GM10847 (cell line): ENCODE measurements around the gene FGFR3.

Experiments
- POLR2A ChIP-seq: IDR thresholded peaks from 2 replicates; pipeline ENCODE4 v1.6.1; 2011; ENCODE audit not compliant: insufficient read length; ENCODE audit errors: extremely low read depth

FGFR3 gene

DNA sequence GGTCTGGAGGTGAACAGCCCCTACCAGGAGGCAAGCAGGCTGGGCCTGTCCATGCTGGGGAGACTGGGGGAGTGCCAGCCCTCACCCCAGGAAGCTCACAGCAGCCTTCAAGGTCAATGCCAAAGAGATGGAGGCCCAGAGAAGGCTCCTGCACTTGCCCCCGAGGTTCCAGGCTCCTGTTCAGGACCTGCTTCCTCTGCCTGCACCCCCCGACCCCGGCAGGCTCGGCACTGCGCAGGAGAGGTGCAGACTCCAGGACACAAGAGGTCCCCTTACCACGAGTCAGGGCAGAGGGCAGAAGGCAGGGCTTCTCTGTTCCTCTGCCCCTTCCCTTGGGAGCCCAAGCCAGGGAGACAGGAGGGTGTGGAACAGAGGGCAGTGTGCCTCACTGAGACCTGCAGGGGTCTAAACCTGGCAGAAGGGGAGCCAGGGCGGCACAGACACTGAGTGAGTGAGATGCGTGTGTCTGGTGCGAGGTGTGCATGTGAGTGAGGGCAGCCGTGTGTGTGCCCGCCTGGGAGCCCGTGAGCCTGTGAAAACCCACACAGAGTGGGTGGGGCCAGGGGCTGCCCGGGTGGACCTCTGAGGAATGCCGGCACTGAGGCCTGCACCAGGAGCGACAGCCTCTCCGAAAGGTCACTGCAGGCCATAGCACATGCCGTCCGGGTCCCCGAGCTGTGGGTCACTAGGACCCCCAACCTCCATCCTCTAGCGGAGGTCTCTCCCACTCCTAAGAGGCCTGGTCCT, 30.7 kb upstream of the FGFR3 start:
- no peak for TF ChIP-seq POLR2A

DNA sequence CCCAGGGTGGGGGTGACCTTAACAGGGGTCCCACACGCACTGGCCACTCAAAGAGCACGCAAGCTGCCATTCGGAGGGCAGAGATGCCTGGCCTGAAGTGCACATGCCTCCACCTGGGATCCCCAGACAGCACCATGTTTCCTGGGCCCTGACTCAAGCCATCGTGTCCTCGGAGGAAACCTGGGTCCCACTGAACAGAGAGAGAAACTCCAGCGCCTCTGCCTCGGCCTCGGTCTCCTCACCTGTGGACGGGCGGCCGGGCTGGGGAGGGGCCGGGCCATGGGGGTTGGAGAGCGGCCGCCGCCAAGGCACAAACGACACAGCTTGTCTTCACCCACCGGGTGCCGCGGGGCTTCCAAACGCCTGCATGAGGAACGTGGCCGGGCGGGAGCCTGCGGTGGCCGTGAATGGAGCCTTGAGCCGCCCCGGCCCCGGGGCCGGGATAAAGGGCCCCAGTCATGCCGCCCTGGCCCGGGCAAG, 30.0 kb upstream of the FGFR3 start:
- no peak for TF ChIP-seq POLR2A

DNA sequence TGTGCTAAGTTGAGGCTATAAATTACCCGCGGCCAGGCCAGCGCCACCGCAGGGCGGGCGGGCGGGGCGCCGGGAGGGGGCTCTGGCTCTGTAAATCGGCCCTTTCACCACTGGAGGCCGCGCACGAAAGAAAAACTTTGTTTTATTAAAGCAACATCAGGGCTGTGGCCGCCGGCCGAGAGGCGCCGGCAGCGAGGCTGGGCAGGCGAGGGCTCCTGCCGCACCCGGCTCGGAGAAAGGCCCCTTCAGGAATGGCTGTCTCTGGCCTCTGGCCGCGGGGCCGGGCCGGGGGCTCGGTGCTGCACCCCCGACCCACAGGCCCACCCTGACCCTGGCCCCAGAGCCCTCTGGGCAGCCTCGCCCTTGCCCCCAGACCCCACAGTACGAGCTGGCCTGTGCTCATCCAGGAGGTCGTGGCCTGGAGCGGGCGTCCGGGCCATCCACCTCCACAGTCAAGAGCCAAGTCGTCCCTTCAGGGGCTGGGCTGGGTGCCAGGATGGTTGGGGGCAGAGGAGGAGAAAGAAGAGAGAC, 29.5 kb upstream of the FGFR3 start:
- no peak for TF ChIP-seq POLR2A

DNA sequence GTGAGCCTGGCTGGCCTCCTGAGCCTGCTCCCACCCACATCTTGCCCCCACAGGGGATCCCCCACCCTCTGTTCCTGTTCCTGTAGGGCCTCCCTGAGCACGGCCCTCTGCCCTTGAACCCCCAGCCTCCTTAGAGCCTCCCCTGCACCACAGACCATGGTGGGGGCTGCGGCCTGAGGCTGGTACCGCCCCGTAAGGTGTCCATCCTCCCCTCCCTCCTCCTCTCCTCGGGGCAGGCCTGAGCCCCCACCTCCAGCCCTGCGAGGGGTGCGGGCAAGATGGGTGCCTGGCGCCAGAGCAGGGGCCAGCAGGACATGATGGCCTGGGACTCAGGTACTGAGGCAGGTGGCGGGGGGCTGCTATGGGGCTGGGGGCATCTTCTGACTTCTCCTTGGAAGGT, 28.4 kb upstream of the FGFR3 start:
- TF ChIP-seq POLR2A: no peak

DNA sequence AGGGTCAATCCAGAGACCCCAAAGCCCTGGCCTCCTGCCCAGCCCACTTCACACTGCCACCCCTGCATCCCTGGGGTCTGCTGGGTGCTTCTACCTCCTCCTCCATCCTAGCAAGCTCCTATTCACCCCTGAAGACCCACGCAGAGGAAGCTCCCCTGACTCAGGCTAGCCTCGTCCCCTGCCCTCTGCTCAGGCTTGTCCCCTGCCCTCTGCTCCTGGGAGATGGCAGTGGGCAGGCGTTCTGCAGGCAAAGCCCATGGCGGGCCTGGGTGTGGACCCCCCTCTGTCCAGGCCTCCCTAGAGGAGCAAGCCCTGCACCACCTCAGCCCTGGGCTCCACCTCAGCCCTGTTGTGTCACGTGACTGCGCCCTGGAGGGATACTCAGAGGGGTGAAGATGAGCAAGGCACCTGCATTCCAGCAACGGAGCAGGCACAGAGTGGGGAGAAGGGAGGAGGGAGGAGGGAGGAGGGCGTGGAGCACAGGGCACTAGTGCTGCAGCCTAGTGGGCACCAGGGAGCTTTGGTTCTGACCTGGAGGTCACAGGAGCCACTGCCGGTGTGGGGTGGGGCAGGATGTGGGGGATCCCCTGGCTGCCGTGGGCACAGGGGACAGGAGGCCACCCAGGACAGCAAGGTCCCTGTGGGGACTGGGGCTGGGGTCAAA, 27.6 kb upstream of the FGFR3 start:
- no peak for TF ChIP-seq POLR2A

DNA sequence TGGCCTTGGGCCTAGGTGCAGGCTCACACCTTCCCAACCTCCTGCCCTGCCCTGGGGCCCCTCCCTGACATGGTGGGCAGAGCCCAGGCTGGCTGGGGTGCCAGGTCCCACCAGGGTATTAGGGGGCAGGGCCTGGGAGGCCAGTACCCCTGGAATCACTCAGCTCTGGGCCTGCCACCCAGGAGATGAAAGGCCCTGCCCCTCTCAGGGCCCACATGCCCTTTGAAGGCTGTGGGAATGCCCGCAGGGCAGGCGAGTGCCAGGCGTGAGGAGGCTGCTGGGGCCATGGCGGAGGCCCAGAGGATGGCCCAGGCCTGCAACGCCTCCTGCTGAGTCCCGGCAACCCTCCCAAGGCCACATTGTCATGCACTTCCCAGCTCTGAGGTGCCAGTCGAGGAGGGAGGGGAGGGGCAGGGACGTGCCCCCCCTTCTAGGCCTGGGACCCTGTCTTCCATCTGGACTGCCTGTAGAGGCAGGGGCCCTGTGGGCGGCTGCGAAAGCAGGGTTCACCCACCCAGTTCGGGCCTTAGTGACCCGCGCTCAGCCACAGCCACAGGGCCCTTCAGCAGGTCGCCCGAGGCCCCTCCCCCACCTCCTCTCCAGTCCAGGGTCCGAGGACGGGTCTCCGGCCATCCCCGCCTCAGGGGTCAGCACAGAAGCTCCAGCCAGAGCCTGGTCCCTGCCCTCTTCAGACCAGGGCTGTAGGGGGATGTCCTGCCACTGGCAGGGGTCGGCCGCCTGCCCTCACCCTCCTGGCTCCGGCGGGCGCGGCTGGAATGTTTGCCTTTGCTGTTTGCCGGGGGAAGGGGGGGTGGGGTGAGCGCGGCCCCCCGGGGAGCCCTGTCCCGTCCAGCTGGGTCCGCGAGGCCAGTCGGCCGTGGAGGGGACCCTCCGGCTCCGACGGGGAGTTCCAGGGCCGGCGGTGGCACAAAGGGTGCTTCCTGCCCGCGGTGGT, 26.7 kb upstream of the FGFR3 start:
- TF ChIP-seq POLR2A: no peak

DNA sequence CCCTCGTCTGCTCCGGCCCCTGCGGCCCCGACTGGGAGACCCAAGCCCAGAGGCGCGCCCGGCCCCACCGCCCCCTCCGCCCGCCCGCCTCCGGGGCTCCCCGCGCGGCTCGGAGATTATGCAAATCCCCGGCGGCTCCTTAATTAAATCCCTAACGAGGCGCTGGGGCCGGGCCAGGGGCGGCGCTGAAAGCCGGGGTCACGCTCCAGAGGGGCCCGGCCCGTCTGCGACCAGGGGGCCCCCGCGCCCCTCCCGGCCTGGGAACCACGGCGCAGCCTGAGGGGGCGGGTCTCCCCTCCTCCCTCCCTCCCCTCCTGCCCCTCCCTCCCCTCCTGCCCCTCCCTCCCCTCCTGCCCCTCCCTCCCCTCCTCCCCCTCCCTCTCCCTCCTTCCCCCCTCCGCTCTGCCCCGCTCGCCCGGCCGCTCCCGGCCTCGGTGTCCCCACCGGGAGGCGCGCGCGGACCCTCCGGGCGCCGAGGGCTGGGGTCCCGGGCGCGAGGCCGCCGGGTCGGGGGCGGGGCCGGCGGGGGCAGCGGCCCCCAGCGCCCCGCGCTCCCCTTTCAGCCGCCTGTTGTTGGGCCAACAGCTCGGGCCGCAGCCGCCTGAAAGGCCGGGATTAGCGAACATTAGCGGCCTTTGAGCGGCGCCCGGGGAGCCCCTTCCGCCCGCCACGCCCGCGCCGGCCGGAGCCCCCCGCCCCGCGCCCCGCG, 25.9 kb upstream of the FGFR3 start:
- no peak for TF ChIP-seq POLR2A

DNA sequence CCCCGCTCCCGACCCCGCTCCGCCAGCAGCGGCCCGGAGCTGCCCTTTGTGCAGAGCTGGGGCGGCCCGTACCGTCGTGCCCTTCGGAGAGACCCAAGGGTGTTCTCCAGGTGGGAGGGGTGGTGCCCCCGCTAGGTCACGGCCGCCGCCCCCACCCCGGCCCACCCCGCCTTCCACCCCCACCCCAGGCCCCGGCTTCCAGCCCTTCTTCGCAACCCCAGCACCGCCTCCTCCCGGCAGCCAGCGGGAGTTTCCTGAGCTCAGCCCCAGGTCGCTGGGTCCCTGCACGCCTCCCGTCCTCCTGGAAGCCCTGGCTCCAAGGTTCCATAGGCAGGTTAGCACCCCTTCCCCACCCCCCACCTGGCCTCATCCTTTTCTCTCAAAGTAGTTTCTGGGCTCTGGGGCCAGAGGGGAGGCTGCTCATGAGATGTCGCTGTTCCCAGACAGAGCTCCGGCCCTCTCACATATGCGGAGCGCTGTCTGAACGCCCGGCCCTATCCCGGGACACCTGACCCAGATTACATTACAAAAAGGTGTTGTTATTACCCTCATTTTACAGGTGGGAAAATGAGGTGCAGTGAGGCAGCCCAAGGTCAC, 25.2 kb upstream of the FGFR3 start:
- no peak for TF ChIP-seq POLR2A

DNA sequence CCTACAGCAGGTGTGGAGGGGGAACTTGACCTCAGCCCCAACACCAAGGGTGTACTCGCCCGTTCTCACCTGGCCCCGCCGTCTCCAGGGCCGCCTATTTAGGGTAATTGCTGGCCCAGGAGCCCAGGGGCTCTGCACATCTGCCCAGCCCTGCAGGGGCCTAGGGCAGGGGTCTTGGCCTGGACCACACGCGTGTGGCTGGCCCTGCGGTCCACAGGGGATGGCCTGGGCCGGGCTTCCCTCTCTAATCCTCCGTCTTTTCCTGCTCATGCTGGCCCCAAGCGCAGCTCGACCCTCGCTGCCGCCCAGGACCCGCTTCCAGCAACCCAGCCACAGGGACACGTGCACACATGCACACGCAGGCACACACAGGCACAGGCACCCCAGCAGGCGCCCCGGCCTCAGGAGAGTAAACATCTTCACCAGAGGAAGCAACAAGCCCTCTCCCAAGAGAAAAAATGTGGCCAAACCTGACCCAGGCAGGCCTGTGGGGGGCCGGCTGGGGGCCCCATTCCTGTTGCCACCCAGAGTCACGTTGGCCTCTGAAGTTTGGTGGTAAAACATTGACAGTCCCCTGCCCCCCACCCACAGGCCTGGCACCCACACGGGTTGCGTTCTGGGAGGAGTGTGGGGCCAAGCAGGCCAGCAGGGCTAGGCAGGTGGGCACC, 24.6 kb upstream of the FGFR3 start:
- TF ChIP-seq POLR2A: no peak

DNA sequence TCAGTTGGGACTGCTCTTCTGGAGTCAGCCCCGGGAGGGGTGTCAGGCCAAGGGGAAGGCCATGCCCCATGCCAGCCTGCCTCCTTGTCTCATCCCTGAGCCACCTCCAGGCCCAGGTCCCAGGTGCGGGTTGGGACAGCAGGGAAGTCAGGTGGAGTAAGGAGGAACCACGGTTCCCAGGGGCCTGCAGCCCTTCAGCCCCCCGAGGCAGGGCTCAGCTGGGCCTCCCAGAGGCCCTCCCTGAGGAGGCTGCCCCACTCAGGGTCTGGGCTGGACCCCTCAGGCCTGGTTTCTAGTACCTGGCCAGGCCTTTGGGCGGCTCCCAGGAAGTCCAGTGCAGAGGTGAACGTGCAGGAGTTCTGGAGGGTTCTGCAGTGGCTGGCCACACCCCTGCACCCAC, 23.4 kb upstream of the FGFR3 start:
- no peak for TF ChIP-seq POLR2A

DNA sequence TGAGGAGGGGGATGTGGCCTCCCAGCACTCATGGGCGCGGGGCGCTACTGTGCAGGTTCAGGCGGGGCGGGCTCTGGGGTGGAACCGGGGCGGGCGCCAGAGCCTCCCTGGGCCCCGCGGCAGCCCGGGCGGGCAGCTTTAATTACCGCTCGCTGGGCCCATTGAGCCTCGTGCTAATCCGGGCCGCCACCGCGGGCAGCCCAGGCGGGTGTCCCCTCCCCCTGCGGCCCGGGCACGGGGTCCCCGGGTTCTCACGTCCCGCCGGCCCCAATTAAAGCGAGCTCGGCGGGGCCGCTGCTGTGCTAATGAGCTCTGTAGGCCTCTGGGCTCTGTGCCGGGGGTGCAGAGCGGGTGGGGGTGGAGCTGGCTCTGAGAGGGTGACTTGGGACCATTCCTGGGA, 22.8 kb upstream of the FGFR3 start:
- TF ChIP-seq POLR2A: no peak

DNA sequence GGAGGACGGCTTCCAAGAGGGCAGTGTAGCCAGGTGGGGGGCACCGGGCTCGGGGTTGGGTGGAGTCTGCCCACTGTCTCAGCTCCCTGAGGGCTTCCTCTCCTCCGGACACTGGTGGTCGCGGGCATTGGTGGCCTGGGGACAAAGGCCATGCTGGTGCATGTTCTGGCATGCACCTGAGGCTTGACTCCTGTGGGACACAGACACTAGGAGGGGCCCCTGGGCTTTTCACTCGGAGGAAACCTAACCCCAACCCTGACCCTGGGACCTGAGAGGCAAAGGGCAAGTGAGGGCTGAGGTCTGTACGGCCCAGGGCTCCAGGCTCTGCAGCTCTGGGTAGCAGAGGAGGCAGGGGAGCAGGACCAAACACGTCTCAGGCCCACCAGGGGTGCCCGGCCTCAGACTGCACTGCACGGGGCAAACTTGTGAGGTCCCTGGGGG, 22.3 kb upstream of the FGFR3 start:
- TF ChIP-seq POLR2A: no peak

DNA sequence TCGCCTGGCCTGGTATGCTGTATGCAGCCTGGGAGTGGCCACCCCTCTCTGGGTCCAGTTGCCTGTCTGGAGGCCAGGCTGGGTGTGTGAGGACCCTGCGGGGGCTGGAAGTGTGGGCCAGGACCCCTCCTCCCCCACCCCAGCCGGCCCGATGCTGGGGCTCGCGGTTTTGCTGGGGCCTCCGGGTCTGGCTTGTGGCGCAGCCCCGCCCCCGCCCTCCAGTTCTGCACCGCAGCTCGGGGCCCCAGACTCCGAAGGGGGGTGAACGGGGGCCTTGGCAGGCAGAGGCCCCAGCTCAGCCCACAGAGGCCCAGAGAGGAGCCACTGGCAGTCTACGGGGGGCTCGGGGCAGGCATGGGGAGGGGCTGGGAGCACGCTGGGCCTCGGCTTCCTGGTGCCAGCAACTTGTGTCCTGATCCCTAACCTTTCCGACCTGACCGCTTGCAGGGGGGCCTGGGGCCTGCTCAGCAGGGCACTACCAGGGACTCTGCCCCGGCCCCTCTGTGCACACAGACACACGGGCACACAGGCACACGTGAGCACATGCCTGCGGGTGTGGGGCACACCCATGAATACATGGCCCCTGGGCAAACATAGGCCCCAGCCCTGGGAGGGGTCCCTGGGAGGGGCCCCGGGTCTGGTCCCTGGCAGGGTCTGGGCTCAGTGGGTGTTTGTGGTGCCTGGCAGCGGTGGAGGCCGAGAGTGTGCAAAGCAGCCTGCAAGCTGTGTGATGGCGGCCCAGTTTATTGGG, 21.4 kb upstream of the FGFR3 start:
- TF ChIP-seq POLR2A: no peak
